ENCODE measurements around the gene PRKACA. TPM values are rescaled to one million over a fixed set of nuclear protein-coding genes. Genes with fewer than 3 reads are reported as not detected.

PRKACA gene
- total RNA-seq, 1 experiment from 2014 or later: 56.7 TPM

- Histone ChIP-seq H3K36me3 (ENCODE audit: insufficient read depth, low read length, poor library complexity, severe bottlenecking) (peaks cover 12% of the 10 kb centered on the region), H3K9me3 (ENCODE audit: low read depth, low read length, poor library complexity, severe bottlenecking) (peaks cover 8% of the 10 kb centered on the region), H3K4me1 (ENCODE audit: insufficient read depth, low read length, poor library complexity, severe bottlenecking) (no peaks in the 10 kb centered on the region), H3K27ac (ENCODE audit: low read depth, low read length, poor library complexity, severe bottlenecking) (no peak overlapping the region), H3K4me3 (ENCODE audit: low read depth, low read length, poor library complexity, severe bottlenecking) (peak overlapping the region; percentile 64), H3K27me3 (replicated peaks; ENCODE audit: insufficient read depth, low read depth, low read length, poor library complexity) (no peaks in the 10 kb centered on the region)
- peak; percentile 45 for TF ChIP-seq CTCF (conservative IDR thresholded peaks at IDR 0.05; ENCODE audit: low read depth, low read length)
- TF ChIP-seq EZH2 (IDR thresholded peaks at IDR 0.05; ENCODE audit: borderline replicate concordance, low read depth, low read length, poor library complexity, severe bottlenecking): no peak
- ChIA-PET POLR2A (ENCODE audit: low non-redundant PET) (no interaction called here), CTCF (interaction anchor here (0.5 kb wide), 1 partner anchor 41 kb away, joined by 4 read pairs; no protein-coding TSS in a partner anchor)
- peak; percentile 58 for DNase-seq (ENCODE audit: low spot score)
- BruUV-seq (replicated peaks): no TSS peak
- intact Hi-C loops (cut with micrococcal nuclease; ENCODE audit: unreplicated experiment): no loop called here
These were observed 28.2 kb downstream of the PRKACA start for GRCh38 chr19:14089412-14089661.

- TSS peak; percentile 31 for BruUV-seq (replicated peaks)
- intact Hi-C loops (cut with micrococcal nuclease; ENCODE audit: unreplicated experiment): no loop called here
- POLR2A ChIA-PET (ENCODE audit: low non-redundant PET): no interaction called here
- Histone ChIP-seq H3K4me1 (ENCODE audit: insufficient read depth, low read length, poor library complexity, severe bottlenecking) (no peaks in the 10 kb centered on the region), H3K27me3 (replicated peaks; ENCODE audit: insufficient read depth, low read depth, low read length, poor library complexity) (no peaks in the 10 kb centered on the region), H3K27ac (ENCODE audit: low read depth, low read length, poor library complexity, severe bottlenecking) (no peak overlapping the region), H3K9me3 (ENCODE audit: low read depth, low read length, poor library complexity, severe bottlenecking) (peaks cover 8% of the 10 kb centered on the region), H3K36me3 (ENCODE audit: insufficient read depth, low read length, poor library complexity, severe bottlenecking) (peaks cover 12% of the 10 kb centered on the region), H3K4me3 (ENCODE audit: low read depth, low read length, poor library complexity, severe bottlenecking) (peak overlapping the region; percentile 64)
- CTCF ChIA-PET: interaction anchor here (0.5 kb wide), 1 partner anchor 42 kb away, joined by 4 read pairs; no protein-coding TSS in a partner anchor
- DNase-seq (ENCODE audit: low spot score): no peak
- TF ChIP-seq CTCF (conservative IDR thresholded peaks at IDR 0.05; ENCODE audit: low read depth, low read length) (no peak), EZH2 (IDR thresholded peaks at IDR 0.05; ENCODE audit: borderline replicate concordance, low read depth, low read length, poor library complexity, severe bottlenecking) (no peak)
These were observed 28.7 kb downstream of the PRKACA start for GRCh38 chr19:14088634-14089411.

- no peak for DNase-seq (ENCODE audit: low spot score)
- Histone ChIP-seq H3K27ac (ENCODE audit: low read depth, low read length, poor library complexity, severe bottlenecking) (no peak overlapping the region), H3K4me1 (ENCODE audit: insufficient read depth, low read length, poor library complexity, severe bottlenecking) (no peaks in the 10 kb centered on the region), H3K27me3 (replicated peaks; ENCODE audit: insufficient read depth, low read depth, low read length, poor library complexity) (no peaks in the 10 kb centered on the region), H3K36me3 (ENCODE audit: insufficient read depth, low read length, poor library complexity, severe bottlenecking) (peaks cover 12% of the 10 kb centered on the region), H3K9me3 (ENCODE audit: low read depth, low read length, poor library complexity, severe bottlenecking) (no peaks in the 10 kb centered on the region), H3K4me3 (ENCODE audit: low read depth, low read length, poor library complexity, severe bottlenecking) (no peak overlapping the region)
- POLR2A ChIA-PET (ENCODE audit: low non-redundant PET): no interaction called here
- no peak for TF ChIP-seq EZH2 (IDR thresholded peaks at IDR 0.05; ENCODE audit: borderline replicate concordance, low read depth, low read length, poor library complexity, severe bottlenecking)
- TF ChIP-seq CTCF (conservative IDR thresholded peaks at IDR 0.05; ENCODE audit: low read depth, low read length): no peak
- CTCF ChIA-PET: no interaction called here
- no TSS peak for BruUV-seq (replicated peaks)
- intact Hi-C loops (cut with micrococcal nuclease; ENCODE audit: unreplicated experiment): no loop called here
These were observed 31.5 kb downstream of the PRKACA start for GRCh38 chr19:14086098-14086497.

All from A673 (cell line).